ENCODE data around the gene EXOC3L4. TPM values are rescaled to one million over a fixed set of nuclear protein-coding genes. Genes with fewer than 3 reads are reported as not detected.

The EXOC3L4 gene
- total and polyA plus RNA-seq, 9 of the 15 experiments (the other 6 are each of a cell fraction or from before 2014, with no cell fraction given), result 0.10 to 6.7 (median 0.98) TPM; not detected in 1

DNA sequence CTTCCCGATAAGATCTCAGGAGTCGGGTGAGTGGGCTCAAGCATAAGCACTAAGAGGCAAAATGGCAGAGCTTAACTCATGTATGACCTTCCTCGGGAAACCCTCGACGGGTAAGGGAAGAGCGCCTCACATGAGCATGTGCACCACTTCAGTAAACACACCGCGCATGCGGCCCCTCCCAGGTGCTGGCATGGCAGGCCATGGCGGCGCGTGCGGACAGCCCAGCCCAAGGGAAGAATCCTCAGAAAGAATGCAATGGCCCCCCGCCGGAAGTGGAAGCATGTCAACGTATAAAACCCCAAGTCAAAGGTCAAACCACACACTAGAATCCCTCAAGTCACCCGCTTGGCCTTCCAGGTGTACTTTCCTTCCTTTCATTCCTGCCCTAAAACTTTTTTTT, 22.1 kb downstream of the EXOC3L4 start (continued):
- TF ChIP-seq SMAD3 (CRISPR knock-in tag; conservative IDR thresholded peaks at IDR 0.05), result no peak
- TF ChIP-seq, protein P1, sequence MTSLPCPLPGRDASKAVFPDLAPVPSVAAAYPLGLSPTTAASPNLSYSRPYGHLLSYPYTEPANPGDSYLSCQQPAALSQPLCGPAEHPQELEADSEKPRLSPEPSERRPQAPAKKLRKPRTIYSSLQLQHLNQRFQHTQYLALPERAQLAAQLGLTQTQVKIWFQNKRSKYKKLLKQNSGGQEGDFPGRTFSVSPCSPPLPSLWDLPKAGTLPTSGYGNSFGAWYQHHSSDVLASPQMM (CRISPR knock-in tag; IDR thresholded peaks at IDR 0.05), result no peak
- no peak for TF ChIP-seq ZBTB17 (CRISPR knock-in tag; IDR thresholded peaks at IDR 0.05)
- TF ChIP-seq, protein P2, sequence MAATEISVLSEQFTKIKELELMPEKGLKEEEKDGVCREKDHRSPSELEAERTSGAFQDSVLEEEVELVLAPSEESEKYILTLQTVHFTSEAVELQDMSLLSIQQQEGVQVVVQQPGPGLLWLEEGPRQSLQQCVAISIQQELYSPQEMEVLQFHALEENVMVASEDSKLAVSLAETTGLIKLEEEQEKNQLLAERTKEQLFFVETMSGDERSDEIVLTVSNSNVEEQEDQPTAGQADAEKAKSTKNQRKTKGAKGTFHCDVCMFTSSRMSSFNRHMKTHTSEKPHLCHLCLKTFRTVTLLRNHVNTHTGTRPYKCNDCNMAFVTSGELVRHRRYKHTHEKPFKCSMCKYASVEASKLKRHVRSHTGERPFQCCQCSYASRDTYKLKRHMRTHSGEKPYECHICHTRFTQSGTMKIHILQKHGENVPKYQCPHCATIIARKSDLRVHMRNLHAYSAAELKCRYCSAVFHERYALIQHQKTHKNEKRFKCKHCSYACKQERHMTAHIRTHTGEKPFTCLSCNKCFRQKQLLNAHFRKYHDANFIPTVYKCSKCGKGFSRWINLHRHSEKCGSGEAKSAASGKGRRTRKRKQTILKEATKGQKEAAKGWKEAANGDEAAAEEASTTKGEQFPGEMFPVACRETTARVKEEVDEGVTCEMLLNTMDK (IDR thresholded peaks at IDR 0.05; ENCODE audit: borderline replicate concordance, insufficient read depth, low read depth, low read length, poor library complexity, severe bottlenecking), result no peak
- no peak for TF ChIP-seq NONO (IDR thresholded peaks at IDR 0.05; ENCODE audit: low read depth in 2 of 2, low read length in 1 of 2)
- no peak for TF ChIP-seq FOXK1 (CRISPR knock-in tag; IDR thresholded peaks at IDR 0.05; ENCODE audit: borderline replicate concordance)
- TF ChIP-seq, protein P3, sequence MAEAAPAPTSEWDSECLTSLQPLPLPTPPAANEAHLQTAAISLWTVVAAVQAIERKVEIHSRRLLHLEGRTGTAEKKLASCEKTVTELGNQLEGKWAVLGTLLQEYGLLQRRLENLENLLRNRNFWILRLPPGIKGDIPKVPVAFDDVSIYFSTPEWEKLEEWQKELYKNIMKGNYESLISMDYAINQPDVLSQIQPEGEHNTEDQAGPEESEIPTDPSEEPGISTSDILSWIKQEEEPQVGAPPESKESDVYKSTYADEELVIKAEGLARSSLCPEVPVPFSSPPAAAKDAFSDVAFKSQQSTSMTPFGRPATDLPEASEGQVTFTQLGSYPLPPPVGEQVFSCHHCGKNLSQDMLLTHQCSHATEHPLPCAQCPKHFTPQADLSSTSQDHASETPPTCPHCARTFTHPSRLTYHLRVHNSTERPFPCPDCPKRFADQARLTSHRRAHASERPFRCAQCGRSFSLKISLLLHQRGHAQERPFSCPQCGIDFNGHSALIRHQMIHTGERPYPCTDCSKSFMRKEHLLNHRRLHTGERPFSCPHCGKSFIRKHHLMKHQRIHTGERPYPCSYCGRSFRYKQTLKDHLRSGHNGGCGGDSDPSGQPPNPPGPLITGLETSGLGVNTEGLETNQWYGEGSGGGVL (CRISPR knock-in tag; IDR thresholded peaks at IDR 0.05), result no peak
- TF ChIP-seq, protein P4, sequence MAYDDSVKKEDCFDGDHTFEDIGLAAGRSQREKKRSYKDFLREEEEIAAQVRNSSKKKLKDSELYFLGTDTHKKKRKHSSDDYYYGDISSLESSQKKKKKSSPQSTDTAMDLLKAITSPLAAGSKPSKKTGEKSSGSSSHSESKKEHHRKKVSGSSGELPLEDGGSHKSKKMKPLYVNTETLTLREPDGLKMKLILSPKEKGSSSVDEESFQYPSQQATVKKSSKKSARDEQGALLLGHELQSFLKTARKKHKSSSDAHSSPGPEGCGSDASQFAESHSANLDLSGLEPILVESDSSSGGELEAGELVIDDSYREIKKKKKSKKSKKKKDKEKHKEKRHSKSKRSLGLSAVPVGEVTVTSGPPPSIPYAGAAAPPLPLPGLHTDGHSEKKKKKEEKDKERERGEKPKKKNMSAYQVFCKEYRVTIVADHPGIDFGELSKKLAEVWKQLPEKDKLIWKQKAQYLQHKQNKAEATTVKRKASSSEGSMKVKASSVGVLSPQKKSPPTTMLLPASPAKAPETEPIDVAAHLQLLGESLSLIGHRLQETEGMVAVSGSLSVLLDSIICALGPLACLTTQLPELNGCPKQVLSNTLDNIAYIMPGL (CRISPR knock-in tag; IDR thresholded peaks at IDR 0.05), result no peak
- TF ChIP-seq, protein P5, sequence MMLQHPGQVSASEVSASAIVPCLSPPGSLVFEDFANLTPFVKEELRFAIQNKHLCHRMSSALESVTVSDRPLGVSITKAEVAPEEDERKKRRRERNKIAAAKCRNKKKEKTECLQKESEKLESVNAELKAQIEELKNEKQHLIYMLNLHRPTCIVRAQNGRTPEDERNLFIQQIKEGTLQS (IDR thresholded peaks at IDR 0.05), result no peak
- TF ChIP-seq, protein P5 (CRISPR knock-in tag; conservative IDR thresholded peaks at IDR 0.05), result no peak
- TF ChIP-seq ETV1 (tag; conservative IDR thresholded peaks at IDR 0.05; ENCODE audit: low read depth), result 0 out of 2 replicates have a peak, but pooled peaks have one; percentile 40
- TF ChIP-seq, protein P6, sequence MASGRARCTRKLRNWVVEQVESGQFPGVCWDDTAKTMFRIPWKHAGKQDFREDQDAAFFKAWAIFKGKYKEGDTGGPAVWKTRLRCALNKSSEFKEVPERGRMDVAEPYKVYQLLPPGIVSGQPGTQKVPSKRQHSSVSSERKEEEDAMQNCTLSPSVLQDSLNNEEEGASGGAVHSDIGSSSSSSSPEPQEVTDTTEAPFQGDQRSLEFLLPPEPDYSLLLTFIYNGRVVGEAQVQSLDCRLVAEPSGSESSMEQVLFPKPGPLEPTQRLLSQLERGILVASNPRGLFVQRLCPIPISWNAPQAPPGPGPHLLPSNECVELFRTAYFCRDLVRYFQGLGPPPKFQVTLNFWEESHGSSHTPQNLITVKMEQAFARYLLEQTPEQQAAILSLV (tag; IDR thresholded peaks at IDR 0.05), result no peak
- TF ChIP-seq DMBX1 (CRISPR knock-in tag; IDR thresholded peaks at IDR 0.05; ENCODE audit: borderline replicate concordance), result peak; percentile 72; the same call in 1 of the 2 replicates
- no peak for TF ChIP-seq CBFA2T3 (IDR thresholded peaks at IDR 0.05)
- TF ChIP-seq, protein P7, sequence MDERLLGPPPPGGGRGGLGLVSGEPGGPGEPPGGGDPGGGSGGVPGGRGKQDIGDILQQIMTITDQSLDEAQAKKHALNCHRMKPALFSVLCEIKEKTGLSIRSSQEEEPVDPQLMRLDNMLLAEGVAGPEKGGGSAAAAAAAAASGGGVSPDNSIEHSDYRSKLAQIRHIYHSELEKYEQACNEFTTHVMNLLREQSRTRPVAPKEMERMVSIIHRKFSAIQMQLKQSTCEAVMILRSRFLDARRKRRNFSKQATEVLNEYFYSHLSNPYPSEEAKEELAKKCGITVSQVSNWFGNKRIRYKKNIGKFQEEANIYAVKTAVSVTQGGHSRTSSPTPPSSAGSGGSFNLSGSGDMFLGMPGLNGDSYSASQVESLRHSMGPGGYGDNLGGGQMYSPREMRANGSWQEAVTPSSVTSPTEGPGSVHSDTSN (CRISPR knock-in tag; IDR thresholded peaks at IDR 0.05; ENCODE audit: low read depth), result no peak
- TF ChIP-seq, protein P7 (tag; conservative IDR thresholded peaks at IDR 0.05; ENCODE audit: low read depth), result no peak
